Measurements from ENCODE around the gene SWT1.

- no peak for TF ChIP-seq CTCF (IDR thresholded peaks at IDR 0.05; ENCODE audit: low read length)
- TF ChIP-seq EZH2 (IDR thresholded peaks at IDR 0.05; ENCODE audit: borderline replicate concordance, low read length), result no peak
These were observed 1.8 kb downstream of the SWT1 start for GRCh38 chr1:185158800-185159199.
